ENCODE data around the gene EMILIN1.
A peak's percentile ranks its signal among the peaks of the same experiment; 100 is the strongest.

EMILIN1 gene

GRCh38 chr2:27081984-27082772 is 3.8 kb downstream of the EMILIN1 start:
- DNase-seq: no peak

GRCh38 chr2:27082773-27083409 is 4.5 kb downstream of the EMILIN1 start:
- DNase-seq: no peak

- no peak for DNase-seq
Observed at GRCh38 chr2:27083410-27084296, 5.2 kb downstream of the EMILIN1 start.

- no peak for DNase-seq
Observed at GRCh38 chr2:27084297-27085061, 6.1 kb downstream of the EMILIN1 start.

GRCh38 chr2:27085062-27085672 is 6.8 kb downstream of the EMILIN1 start:
- DNase-seq: no peak

GRCh38 chr2:27085673-27086089 is 7.3 kb downstream of the EMILIN1 start:
- DNase-seq: peak in 1 of 4 experiments; percentile 17

GRCh38 chr2:27086090-27086723 is 7.8 kb downstream of the EMILIN1 start:
- DNase-seq: peak; percentile 95 to 99 (median 97)

- DNase-seq: no peak
Observed at GRCh38 chr2:27086724-27087593, 8.5 kb downstream of the EMILIN1 start, which contains the start of gene KHK. KHK (plus strand) TSS chr2:27086772; CDS start chr2:27087260, 488 bp downstream.

GRCh38 chr2:27087823-27088410 is 9.5 kb downstream of the EMILIN1 start:
- DNase-seq: no peak

- DNase-seq: no peak
Observed at GRCh38 chr2:27088634-27089033, 10.2 kb downstream of the EMILIN1 start.

- no peak for DNase-seq
Observed at GRCh38 chr2:27089111-27089954, 10.9 kb downstream of the EMILIN1 start.

GRCh38 chr2:27091746-27092695 is 13.6 kb downstream of the EMILIN1 start:
- no peak for DNase-seq

GRCh38 chr2:27092696-27093429 is 14.4 kb downstream of the EMILIN1 start:
- no peak for DNase-seq

- no peak for DNase-seq
Observed at GRCh38 chr2:27093430-27094352, 15.3 kb downstream of the EMILIN1 start.

GRCh38 chr2:27094353-27094984 is 16.1 kb downstream of the EMILIN1 start:
- DNase-seq: no peak

GRCh38 chr2:27095427-27095744 is 17.0 kb downstream of the EMILIN1 start:
- DNase-seq: no peak

Measured in activated CD4-positive, CD25-positive, alpha-beta regulatory T cell (primary cell).